GM18873 (cell line): ENCODE data around the gene DPYD.

ENCODE experiments used
- ATAC-seq: cut with Tn5 transposase; IDR thresholded peaks from one replicate; pipeline ENCODE4 v1.9.1; 2021; ENCODE audit warnings: mild to moderate bottlenecking, moderate library complexity, moderate number of reproducible peaks; ENCODE audit not compliant: unreplicated experiment, low FRiP score

The DPYD gene

GRCh38 chr1:97034651-97035050 is 886.2 kb downstream of the DPYD start:
- ATAC-seq = no peak

- ATAC-seq = no peak
Observed at GRCh38 chr1:97033949-97034348, 886.9 kb downstream of the DPYD start.
